HG03066 (cell line): ENCODE measurements around the gene THAP9.

Experiments
- ATAC-seq: cut with Tn5 transposase; IDR thresholded peaks from one replicate; pipeline ENCODE4 v1.9.1; 2021; ENCODE audit warnings: low read depth; ENCODE audit not compliant: unreplicated experiment

The THAP9 gene

DNA sequence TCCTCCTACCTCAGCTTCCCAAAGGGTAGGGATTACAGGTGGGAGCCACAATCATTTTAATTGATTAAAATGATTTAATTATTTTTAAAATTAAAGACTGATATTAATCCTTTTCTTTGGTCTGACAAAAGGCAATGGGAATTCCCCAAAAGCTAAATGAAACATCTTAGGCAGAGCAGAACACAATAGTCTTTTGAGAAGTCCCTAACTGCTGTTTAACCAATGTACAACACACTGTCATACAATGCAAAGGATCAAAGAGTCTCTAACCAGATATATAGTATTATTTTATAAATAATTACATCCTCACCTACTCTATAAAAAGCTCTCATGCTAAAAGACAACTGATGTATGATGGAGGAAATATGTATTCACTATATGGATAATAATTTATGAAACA is 47.0 kb downstream of the THAP9 start:
- ATAC-seq = no peak

DNA sequence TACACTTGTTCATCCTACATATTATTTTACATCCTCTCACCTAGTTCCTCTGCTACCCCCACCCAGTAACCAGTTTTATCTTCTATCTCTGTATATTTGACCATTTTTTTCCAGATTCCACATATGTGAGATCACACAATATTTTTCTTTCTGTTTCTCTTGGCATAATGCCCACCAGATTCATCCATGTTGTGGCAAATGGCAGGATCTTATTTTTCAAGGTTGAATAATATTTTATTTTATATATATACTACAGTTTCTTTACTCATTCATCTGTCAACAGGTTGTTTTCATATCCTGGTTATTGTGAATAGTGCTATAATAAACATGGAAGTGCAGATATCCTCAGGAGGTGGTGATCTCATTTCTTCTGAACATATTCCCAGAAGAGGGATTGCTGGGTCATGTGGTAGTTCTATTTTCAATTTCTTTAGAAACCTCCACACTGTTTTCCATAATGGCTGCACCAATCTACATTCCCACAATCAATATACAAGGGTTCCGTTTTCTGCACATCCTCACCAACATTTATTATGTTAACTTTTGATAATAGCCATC is 48.2 kb downstream of the THAP9 start:
- no peak for ATAC-seq

GRCh38 chr4:82951196-82951595 is 50.7 kb downstream of the THAP9 start:
- no peak for ATAC-seq

GRCh38 chr4:82954212-82954611 is 53.7 kb downstream of the THAP9 start:
- no peak for ATAC-seq

DNA sequence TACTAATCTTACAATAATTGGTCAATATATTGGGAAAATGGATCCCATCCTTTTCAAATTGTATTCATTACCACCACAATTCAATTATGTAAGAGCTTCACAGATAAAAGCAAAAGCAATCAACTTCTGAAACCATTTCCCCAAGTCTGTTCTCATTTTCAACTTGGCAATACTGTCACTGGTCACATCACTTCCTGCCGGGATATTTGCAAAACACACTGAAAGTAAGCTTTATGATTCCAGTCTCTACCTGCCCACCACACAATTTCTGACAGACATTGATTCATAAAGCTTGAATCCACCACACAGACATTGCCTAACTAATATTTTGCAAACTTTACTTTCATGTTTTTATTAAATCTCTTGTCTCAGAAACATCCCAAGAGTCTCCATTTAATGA is 56.5 kb downstream of the THAP9 start:
- ATAC-seq = no peak

GRCh38 chr4:82965763-82966162 is 65.2 kb downstream of the THAP9 start:
- no peak for ATAC-seq

GRCh38 chr4:82968972-82969371 is 68.4 kb downstream of the THAP9 start:
- no peak for ATAC-seq

- ATAC-seq = no peak
These were observed 68.9 kb downstream of the THAP9 start for GRCh38 chr4:82969414-82969813.
